Caki2 (cell line): ENCODE results near the gene NOS1AP. TPM values are rescaled to one million over a fixed set of nuclear protein-coding genes. Genes with fewer than 3 reads are reported as not detected.

ENCODE experiments used
- DNase-seq: peaks from one replicate; pipeline ENCODE4 v3.0.0-alpha.2; 2015; ENCODE audit warnings: low read depth
- in situ Hi-C: cut with HindIII; loops from 2 replicates; pipeline ENCODE4 v1.10.0; 2016; ENCODE audit warnings: low sequenced_read_pairs, low pct_unique_long_range_greater_than_20kb, mixed read lengths
- total RNA-seq: library from RNA; depleted of rRNA; stranded (reverse); fragments of >200 nt; shearing (Covaris generic); gene quantifications from 2 replicates; pipeline ENCODE4 v1.2.3, GENCODE V29; 2014; ENCODE audit warnings: low replicate concordance

Gene NOS1AP
- total RNA-seq, 1 experiment from 2014 or later = not detected

- DNase-seq = no peak
- in situ Hi-C loops = no loop called here
Measured at GRCh38 chr1:162118063-162118462, 48.6 kb downstream of the NOS1AP start.

- DNase-seq = no peak
- in situ Hi-C loops = no loop called here
Measured at GRCh38 chr1:162128693-162129356, 59.3 kb downstream of the NOS1AP start.

GRCh38 chr1:162130308-162130707, 60.8 kb downstream of the NOS1AP start:
- no peak for DNase-seq
- in situ Hi-C loops = no loop called here

DNA sequence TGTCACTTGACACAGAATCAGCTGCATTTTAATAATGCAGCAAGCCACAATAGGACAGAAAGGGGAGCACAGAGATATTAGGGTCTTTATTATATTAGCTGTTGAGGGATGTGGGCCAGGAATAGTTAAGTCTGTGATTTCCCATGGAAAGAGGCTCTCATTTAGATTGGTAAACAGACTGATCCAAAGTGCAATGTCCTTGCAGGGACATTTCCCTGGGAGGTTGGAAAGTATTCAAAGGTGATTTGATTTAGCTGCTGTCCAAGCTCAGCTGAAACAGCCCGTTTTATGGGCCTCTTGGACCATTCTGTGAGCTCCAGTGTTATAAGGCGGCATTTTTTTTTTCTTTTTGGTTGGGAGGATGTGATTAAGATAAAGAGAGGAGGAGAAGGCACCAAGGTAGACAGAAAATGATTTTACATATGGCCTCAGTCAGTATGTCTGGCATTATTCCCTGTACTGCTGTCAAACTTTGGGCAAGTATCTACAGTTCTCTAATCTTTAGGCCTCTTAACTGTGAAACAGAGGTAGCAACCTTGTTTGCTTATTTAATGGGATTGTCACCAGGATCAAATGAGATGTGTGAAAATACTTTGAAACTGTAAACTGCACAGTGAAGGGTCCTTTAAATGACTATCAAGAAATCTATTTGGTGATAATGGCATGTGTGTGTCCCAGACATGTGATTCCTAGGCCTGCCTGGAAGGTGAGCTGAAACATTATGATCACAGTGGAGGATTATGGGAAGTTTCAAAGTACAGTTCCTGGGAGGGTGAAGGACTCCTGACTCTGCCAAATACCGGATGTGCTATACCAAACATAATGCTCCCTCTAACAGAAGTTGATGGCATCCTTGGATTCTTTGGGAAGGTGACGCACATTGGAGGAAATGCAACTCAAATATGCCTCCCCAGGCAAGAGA, 62.2 kb downstream of the NOS1AP start:
- in situ Hi-C loops = no loop called here
- DNase-seq = no peak

- DNase-seq = no peak
Measured at GRCh38 chr1:162133566-162133965, 64.1 kb downstream of the NOS1AP start.

DNA sequence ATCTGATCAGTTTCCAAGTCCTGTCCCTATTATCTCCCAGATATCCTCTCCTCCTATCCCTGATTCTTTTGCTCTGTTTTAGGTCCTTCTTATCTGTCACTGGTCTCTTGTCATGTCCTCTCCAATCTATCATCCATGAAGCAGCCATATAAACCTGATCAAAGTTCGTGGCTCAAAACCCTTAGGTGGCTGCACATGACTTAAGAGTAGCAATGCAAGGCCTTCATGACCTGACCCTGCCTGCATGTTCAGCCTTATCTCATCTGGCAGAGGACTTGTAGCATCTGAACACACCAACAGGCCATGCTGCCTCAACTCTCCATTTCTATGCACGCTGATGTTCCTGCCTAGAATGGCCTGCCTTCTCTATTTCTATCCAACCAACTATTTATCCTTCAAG, 65.2 kb downstream of the NOS1AP start:
- DNase-seq = no peak
- in situ Hi-C loops = no loop called here

More at GRCh38 chr1:162133566-162133965, 64.1 kb downstream of the NOS1AP start:
- in situ Hi-C loops = no loop called here

GRCh38 chr1:162135271-162135775, 65.8 kb downstream of the NOS1AP start:
- in situ Hi-C loops = no loop called here
- no peak for DNase-seq

DNA sequence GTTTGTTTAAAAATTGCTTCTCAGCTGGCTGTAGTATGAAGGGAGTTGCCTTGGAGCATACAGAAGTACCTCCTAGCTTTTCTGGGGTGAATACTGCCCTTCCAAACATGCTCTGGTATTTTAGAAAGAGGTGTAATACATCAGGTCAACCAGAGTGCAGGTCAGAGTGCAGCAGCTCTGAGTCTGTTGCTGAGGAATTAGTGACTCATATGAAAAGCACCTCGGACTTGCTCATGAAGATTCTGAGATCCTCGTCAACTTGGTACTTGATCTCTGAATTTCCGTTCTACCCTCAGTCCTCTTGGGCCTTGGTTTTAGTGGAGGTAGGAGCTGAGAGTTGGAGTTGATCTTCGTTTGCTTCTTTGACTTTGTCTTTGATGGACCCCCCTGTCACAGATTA, 67.3 kb downstream of the NOS1AP start:
- in situ Hi-C loops = no loop called here

GRCh38 chr1:162137179-162137960, 67.9 kb downstream of the NOS1AP start:
- in situ Hi-C loops = no loop called here

More for the DNA sequence above, 67.3 kb downstream of the NOS1AP start:
- DNase-seq = peak; percentile 34

DNA sequence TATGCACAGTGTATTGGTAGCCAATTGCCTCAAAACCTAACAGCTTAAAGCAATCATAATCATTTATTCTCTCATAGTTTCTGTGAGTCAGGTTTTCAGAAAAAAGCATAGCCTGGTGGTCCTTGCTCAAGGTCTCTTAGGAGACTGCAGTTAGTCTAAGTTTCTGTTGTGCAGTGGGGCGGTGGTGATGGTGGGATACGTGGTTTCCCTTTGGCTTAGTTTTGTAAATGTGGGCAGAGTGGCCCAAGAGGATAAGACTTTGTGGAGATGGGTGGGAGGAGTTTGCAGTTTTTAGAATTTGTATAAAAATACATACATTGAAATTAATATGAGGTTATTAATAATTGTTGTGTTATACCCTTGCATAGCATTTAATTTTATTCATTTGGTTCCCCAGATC, 68.6 kb downstream of the NOS1AP start:
- in situ Hi-C loops = no loop called here
- no peak for DNase-seq

More at GRCh38 chr1:162137179-162137960, 67.9 kb downstream of the NOS1AP start:
- no peak for DNase-seq

DNA sequence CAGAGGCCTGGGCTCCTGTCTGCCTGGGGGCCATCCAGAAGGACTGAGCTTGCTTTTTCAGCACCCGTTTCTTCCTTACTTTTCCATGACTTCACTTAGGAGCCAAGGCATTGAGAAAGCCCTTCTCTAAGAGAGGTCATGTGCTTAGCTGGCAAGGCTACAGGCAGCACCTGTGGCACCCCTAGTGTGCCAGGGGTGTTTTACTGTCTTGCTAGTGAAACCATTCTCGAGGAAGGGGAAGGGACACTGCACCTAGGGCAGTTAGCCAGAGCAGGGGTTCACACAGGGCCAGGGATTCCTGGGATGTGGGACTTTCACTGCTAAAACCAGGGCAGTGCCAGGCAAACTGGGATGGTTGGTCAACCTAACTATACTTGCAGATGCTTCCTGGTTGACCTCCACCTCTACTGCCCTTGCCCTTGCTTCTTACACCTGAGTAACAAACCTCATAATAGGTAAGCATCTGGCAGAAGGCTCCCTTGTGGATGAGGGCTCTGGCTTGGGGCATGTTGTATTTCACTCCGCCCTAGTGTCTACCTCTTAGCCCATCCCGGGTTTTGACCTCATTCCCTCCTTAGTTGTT, 69.2 kb downstream of the NOS1AP start:
- no peak for DNase-seq
- in situ Hi-C loops = no loop called here

DNA sequence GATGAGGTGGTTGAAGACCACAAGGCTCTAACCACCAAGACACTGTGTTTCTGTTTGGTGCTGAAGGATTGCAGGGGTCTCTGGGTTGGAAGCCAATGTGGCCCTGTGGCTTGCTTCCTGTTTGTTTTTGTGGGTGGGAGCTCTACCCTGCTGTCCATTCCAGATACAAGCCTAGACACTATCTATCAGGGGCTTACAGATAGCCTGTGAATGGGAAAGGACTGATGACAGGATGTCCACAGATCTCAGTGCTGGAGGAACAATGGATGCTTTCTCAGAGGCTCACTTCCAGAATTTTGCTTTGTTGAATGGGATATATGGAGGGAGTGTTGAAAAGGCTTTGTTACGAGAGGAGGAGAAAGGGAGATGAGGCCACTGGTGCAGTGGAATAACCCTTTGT, 69.7 kb downstream of the NOS1AP start:
- DNase-seq = no peak
- in situ Hi-C loops = no loop called here

- in situ Hi-C loops = no loop called here
- DNase-seq = no peak
Measured at GRCh38 chr1:162141281-162142054, 72.0 kb downstream of the NOS1AP start.

DNA sequence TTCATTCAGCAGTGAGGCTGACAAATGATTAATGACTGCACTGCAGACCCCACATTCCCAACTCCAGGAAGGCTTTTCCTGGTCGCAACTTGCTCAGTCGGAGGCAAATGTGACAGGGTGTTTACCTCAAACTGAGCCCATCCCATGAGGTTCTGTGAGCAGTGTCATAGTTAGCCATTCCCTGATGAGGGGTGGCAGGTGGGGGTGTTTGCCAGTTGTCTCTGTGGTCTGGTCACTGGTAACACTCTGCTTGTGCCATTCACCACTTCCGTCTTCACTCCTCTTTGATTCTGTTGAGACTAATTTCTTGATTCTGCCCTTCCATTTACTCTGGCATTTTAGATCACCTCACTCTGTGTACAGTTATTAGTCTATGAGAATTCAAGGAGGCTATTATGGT, 73.5 kb downstream of the NOS1AP start:
- no peak for DNase-seq
- in situ Hi-C loops = no loop called here

DNA sequence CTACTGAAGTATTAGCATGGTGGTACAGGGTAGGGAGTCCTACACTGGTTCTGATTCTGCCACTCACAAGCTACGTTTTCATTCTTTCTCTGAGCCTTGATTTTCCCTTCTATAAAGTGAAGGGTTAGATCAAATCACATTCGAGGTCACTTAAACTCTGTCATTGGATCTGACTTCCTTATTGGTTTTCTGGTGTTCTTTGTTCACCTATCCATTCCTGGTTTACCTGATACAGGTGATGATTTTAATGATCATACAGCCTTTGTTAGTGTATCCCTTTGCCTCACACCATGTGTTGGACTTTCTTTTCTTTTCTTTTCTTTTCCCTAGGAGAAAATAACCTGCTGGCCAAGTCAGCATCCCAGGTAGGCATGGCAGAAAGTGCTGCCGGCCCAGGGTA, 74.8 kb downstream of the NOS1AP start:
- no peak for DNase-seq
- in situ Hi-C loops = no loop called here

GRCh38 chr1:162144853-162145252, 75.4 kb downstream of the NOS1AP start:
- no peak for DNase-seq
- in situ Hi-C loops = no loop called here

DNA sequence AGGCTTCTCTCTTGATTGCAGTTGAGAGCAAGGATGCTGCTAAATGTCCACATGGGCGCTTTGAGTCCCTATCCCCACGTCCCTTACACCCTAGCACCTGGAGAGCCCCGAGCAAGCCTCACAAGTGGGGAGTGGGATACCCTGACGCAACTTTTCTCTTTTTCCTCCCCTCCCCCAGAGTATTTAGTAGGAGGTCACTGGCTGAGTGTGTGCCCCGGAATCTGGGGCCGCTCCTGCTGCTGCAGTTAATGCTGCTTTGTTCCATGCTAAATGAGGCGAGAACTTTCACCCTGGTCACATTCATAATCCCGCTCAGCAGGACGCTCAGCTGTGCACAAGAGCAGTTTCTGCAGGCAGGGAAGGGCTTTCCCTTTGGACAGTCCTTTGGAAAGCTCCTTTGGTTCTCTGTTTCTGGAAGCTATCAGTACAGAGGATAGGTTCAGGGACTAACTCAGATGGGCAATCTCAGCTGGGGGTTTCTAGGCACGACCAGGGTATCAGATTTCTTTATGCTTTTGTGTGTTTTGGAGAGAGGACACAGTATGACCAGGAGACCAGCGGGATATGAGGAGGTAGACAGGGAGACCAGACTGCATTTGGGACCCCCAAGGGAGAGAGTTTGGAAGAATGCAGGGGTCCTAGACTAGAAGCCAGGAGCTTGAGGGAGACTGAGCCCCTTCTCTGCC, 75.9 kb downstream of the NOS1AP start:
- in situ Hi-C loops = no loop called here

More for the DNA sequence above, 75.9 kb downstream of the NOS1AP start:
- no peak for DNase-seq
